Smooth muscle cell (in vitro differentiated cells): ENCODE data around the gene ERCC2. TPM values are rescaled to one million over a fixed set of nuclear protein-coding genes. Genes with fewer than 3 reads are reported as not detected.

ENCODE experiments used
- DNase-seq: peaks from one replicate; lab custom pipeline; 2025; ENCODE audit not compliant: unreplicated experiment; lab: John Stamatoyannopoulos, UW
- H2AFZ ChIP-seq: fragments of 200-600 bp; sonication (generic); 2 replicates; pipeline ENCODE4 v1.6.0; 2016; ENCODE audit warnings: antibody characterized with exemption, low read depth, mild to moderate bottlenecking
- H3F3A ChIP-seq: fragments of 200-600 bp; sonication (generic); 2 replicates; pipeline ENCODE4 v1.6.0; 2017; ENCODE audit warnings: antibody characterized with exemption, low read depth
- H3K27ac ChIP-seq: fragments of 200-600 bp; sonication (generic); 2 replicates; pipeline ENCODE4 v1.5.1; 2016; ENCODE audit warnings: low read depth, mild to moderate bottlenecking
- H3K27me3 ChIP-seq: fragments of 200-600 bp; sonication (generic); 2 replicates; pipeline ENCODE4 v1.6.1; 2016; ENCODE audit warnings: low read depth, mild to moderate bottlenecking
- H3K36me3 ChIP-seq: fragments of 200-600 bp; sonication (generic); 2 replicates; pipeline ENCODE4 v1.5.1; 2016; ENCODE audit warnings: low read depth
- H3K4me1 ChIP-seq: fragments of 200-600 bp; sonication (generic); 2 replicates; pipeline ENCODE4 v1.5.1; 2016; ENCODE audit warnings: low read depth
- H3K4me2 ChIP-seq: fragments of 200-600 bp; sonication (generic); 2 replicates; pipeline ENCODE4 v1.6.0; 2016; ENCODE audit warnings: mild to moderate bottlenecking
- H3K4me3 ChIP-seq: fragments of 200-600 bp; sonication (generic); 2 replicates; pipeline ENCODE4 v1.5.1; 2016; ENCODE audit warnings: mild to moderate bottlenecking
- H3K79me2 ChIP-seq: fragments of 200-600 bp; sonication (generic); 2 replicates; pipeline ENCODE4 v1.6.0; 2016; ENCODE audit warnings: low read depth, mild to moderate bottlenecking
- H3K9ac ChIP-seq: fragments of 200-600 bp; sonication (generic); 2 replicates; pipeline ENCODE4 v1.6.0; 2016; ENCODE audit warnings: low read depth
- H3K9me3 ChIP-seq: fragments of 200-600 bp; sonication (generic); replicated peaks from 2 replicates; pipeline ENCODE4 v1.5.1; 2016; ENCODE audit warnings: low read depth
- H4K20me1 ChIP-seq: fragments of 200-600 bp; sonication (generic); 2 replicates; pipeline ENCODE4 v1.6.0; 2016; ENCODE audit warnings: low read depth
- CTCF ChIP-seq: fragments of 200-600 bp; sonication (generic); IDR thresholded peaks from 2 replicates; pipeline ENCODE4 v1.5.1; 2017; ENCODE audit warnings: borderline replicate concordance, mild to moderate bottlenecking, antibody characterized with exemption; ENCODE audit not compliant: insufficient read depth, poor library complexity, severe bottlenecking
- WGBS: methylation state at CpG from one replicate; pipeline ENCODE4 v1.1.7; 2016; ENCODE audit warnings: low lambda C conversion rate; 5-methylcytosine and 5-hydroxymethylcytosine counted together
- polyA plus RNA-seq: library from polyadenylated mRNA; unstranded; fragments of >200 nt; fragmentation: Nextera tagmentation; extraction: Ambion mirVana; gene quantifications from 2 replicates; pipeline ENCODE4 v1.2.1, GENCODE V29; 2016
- total RNA-seq: library from RNA; depleted of rRNA; stranded (reverse); fragments of >200 nt; gene quantifications from 2 replicates; pipeline ENCODE4 v1.2.3, GENCODE V29; 2014

The ERCC2 gene
- total and polyA plus RNA-seq, 2 experiments from 2014 or later = 13.4 to 14.6 TPM

- Histone ChIP-seq H3F3A (no peaks in the 10 kb centered on the region), H3K4me1 (no peaks in the 10 kb centered on the region), H3K27me3 (no peaks in the 10 kb centered on the region), H3K36me3 (no peaks in the 10 kb centered on the region), H3K27ac (no peak overlapping the region), H3K9me3 (no peaks in the 10 kb centered on the region), H4K20me1 (no peaks in the 10 kb centered on the region), H2AFZ (no peak overlapping the region), H3K79me2 (no peaks in the 10 kb centered on the region), H3K9ac (no peak overlapping the region), H3K4me2 (no peak overlapping the region), H3K4me3 (no peak overlapping the region)
- DNase-seq = no peak
- TF ChIP-seq CTCF = no peak
- WGBS = 96% methylated on average over 12 of the region's 12 CpGs
Observed at GRCh38 chr19:45364696-45365095, 5.7 kb downstream of the ERCC2 start.

GRCh38 chr19:45363861-45364459 lies 6.4 kb downstream of the ERCC2 start:
- H3K4me2 ChIP-seq = no peak overlapping the region
- H3K36me3 ChIP-seq = no peaks in the 10 kb centered on the region
- TF ChIP-seq CTCF = no peak
- no peaks in the 10 kb centered on the region for H3K9me3 ChIP-seq
- no peaks in the 10 kb centered on the region for H3F3A ChIP-seq
- DNase-seq = no peak
- H2AFZ ChIP-seq = no peak overlapping the region
- H3K27ac ChIP-seq = no peak overlapping the region
- no peaks in the 10 kb centered on the region for H4K20me1 ChIP-seq
- no peak overlapping the region for H3K9ac ChIP-seq
- WGBS = 96% methylated on average over 16 of the region's 44 CpGs
- no peak overlapping the region for H3K4me3 ChIP-seq
- H3K27me3 ChIP-seq = no peaks in the 10 kb centered on the region
- no peaks in the 10 kb centered on the region for H3K79me2 ChIP-seq
- no peaks in the 10 kb centered on the region for H3K4me1 ChIP-seq

- Histone ChIP-seq H3F3A (no peaks in the 10 kb centered on the region), H3K79me2 (no peaks in the 10 kb centered on the region), H3K36me3 (no peaks in the 10 kb centered on the region), H3K9me3 (no peaks in the 10 kb centered on the region), H3K27ac (no peak overlapping the region), H2AFZ (no peak overlapping the region), H3K4me3 (no peak overlapping the region), H3K4me1 (no peaks in the 10 kb centered on the region), H3K27me3 (no peaks in the 10 kb centered on the region), H4K20me1 (no peaks in the 10 kb centered on the region), H3K4me2 (no peak overlapping the region), H3K9ac (no peak overlapping the region)
- DNase-seq = no peak
- TF ChIP-seq CTCF = no peak
- 92% methylated on average over 16 of the region's 16 CpGs for WGBS
Observed at GRCh38 chr19:45362291-45362690, 8.1 kb downstream of the ERCC2 start.

GRCh38 chr19:45361608-45362007 lies 8.8 kb downstream of the ERCC2 start:
- no peaks in the 10 kb centered on the region for H3K4me1 ChIP-seq
- H3K79me2 ChIP-seq = no peaks in the 10 kb centered on the region
- no peak for DNase-seq
- no peak overlapping the region for H2AFZ ChIP-seq
- H3K36me3 ChIP-seq = no peaks in the 10 kb centered on the region
- 99% methylated on average over 13 of the region's 14 CpGs for WGBS
- TF ChIP-seq CTCF = no peak
- H3F3A ChIP-seq = no peaks in the 10 kb centered on the region
- no peak overlapping the region for H3K4me3 ChIP-seq
- no peak overlapping the region for H3K9ac ChIP-seq
- no peak overlapping the region for H3K27ac ChIP-seq
- no peak overlapping the region for H3K4me2 ChIP-seq
- no peaks in the 10 kb centered on the region for H3K9me3 ChIP-seq
- no peaks in the 10 kb centered on the region for H4K20me1 ChIP-seq
- no peaks in the 10 kb centered on the region for H3K27me3 ChIP-seq
